NCI-H128 (cell line): Measurements from ENCODE around the gene KLHL40.

Experiments used
- DNase-seq: peaks from one replicate; lab custom pipeline; 2025; ENCODE audit not compliant: unreplicated experiment; lab: John Stamatoyannopoulos, UW

Gene KLHL40

DNA sequence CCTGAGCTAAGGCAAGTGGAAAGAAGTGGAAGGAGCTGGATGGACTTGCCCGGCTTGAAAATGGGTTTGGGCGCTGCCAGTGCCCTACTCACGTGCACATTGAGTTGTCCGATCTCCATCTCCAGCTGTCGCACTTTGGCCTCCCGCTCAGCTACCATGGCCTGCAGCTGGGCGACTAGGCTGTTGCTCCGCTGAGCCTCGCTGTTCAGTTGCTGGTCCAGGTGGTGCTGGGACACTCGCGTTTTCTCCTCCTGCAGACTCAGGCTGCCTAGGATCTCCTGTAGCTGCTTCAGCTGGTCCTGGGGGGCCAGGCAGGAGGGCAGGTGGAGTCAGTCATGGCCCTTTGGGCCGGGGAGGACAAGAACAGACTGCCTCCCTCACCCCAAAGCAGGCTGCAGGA is 50.3 kb downstream of the KLHL40 start:
- DNase-seq = no peak

DNA sequence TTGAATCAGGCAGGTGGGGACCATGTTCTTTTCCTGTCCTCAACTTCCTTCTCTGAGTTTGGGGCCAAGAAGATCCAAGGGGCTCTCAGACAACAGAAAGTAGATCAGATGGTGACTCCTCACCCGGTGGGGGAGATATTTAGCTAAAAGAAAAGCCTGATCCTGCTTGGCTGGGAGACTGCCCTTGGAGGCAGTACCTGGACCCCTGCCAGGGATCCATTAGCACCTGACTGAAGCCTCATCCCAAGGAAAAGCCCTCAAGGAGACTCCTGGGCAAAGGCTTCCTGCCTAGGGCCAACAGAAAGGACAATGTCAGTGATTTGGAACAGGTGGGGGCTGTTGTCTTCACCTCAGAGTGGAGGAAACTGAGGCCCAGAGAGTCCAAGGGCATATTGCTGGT is 50.7 kb downstream of the KLHL40 start:
- no peak for DNase-seq

- DNase-seq = no peak
These were observed 51.2 kb downstream of the KLHL40 start for GRCh38 chr3:42736531-42736930.

DNA sequence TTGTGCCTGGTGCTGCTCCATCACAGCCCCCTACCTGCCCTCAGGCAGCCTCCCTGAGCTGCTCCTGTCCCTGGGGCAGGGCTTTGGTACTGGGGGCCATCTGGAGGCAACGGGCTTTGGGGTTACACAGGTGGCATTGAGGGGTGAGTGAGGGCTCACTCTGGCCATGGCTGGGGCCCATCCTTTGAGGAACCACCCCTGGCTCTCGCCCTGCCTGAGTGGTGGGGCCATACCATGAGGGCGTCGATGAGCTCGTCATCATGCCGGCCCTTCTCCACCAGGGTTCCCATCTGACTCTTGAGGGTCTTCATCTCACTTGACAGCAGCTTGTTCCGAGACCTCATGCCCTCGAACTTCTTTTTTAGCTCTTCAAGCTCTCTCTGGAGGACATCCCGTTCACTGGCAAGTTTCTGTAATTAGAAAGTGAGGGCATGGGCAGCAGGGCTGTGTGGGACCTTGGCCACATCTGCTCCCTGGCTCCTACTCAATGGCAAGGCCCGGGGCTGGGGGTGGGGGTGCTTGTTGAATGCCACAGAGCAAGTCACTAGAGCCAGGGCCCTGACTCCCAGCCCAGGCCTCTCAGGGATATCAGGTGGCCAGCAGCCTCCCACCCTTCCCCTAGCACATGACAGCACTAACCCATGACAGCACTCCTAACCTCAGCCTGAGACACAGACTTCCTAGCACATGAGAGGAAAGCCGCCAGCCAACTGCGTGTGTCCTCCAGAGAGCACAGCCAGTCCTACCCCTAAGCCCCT is 54.2 kb downstream of the KLHL40 start:
- DNase-seq = no peak

GRCh38 chr3:42741796-42742195 is 56.5 kb downstream of the KLHL40 start:
- no peak for DNase-seq
